ENCODE results near the gene NABP1.

Gene NABP1

DNA sequence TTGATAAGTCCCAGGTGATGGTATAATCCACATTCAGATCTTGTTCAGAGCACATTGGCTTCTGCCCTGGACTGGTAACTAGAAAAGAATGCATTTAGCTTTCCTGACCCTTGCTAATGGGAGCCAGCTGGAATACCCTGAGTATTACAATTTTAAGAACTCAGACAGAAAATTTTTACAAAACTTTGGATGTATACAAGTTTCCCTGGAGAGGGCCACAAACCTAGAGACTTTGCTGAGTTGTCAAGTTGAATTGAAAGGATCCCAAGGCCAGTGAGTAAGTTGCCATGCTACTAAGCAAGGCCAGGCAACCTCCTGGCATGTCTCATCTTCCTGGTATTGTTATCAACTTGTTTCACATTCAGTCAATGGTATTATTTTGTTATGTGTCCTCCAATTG lies 20.0 kb upstream of the NABP1 start:
- Histone ChIP-seq H3K27me3 (ENCODE audit: insufficient read depth, poor library complexity, severe bottlenecking) (no peaks in the 10 kb centered on the region), H3K4me3 (replicated peaks; ENCODE audit: insufficient read depth, low read length) (no peak overlapping the region), H3K27ac (replicated peaks) (no peak overlapping the region)
- no peak for DNase-seq (ENCODE audit: low read depth in 1 of 2, low spot score in 1 of 2)
- TF ChIP-seq SPI1 (IDR thresholded peaks at IDR 0.05; ENCODE audit: borderline replicate concordance, low read depth) (no peak), POLR2AphosphoS5 (IDR thresholded peaks at IDR 0.05; ENCODE audit: low read depth) (no peak), GABPA (IDR thresholded peaks at IDR 0.05; ENCODE audit: low read depth) (no peak)
- TF ChIP-seq, protein P1, sequence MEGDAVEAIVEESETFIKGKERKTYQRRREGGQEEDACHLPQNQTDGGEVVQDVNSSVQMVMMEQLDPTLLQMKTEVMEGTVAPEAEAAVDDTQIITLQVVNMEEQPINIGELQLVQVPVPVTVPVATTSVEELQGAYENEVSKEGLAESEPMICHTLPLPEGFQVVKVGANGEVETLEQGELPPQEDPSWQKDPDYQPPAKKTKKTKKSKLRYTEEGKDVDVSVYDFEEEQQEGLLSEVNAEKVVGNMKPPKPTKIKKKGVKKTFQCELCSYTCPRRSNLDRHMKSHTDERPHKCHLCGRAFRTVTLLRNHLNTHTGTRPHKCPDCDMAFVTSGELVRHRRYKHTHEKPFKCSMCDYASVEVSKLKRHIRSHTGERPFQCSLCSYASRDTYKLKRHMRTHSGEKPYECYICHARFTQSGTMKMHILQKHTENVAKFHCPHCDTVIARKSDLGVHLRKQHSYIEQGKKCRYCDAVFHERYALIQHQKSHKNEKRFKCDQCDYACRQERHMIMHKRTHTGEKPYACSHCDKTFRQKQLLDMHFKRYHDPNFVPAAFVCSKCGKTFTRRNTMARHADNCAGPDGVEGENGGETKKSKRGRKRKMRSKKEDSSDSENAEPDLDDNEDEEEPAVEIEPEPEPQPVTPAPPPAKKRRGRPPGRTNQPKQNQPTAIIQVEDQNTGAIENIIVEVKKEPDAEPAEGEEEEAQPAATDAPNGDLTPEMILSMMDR (IDR thresholded peaks at IDR 0.05; ENCODE audit: insufficient read depth, low read length), result no peak
- TF ChIP-seq, protein P2, sequence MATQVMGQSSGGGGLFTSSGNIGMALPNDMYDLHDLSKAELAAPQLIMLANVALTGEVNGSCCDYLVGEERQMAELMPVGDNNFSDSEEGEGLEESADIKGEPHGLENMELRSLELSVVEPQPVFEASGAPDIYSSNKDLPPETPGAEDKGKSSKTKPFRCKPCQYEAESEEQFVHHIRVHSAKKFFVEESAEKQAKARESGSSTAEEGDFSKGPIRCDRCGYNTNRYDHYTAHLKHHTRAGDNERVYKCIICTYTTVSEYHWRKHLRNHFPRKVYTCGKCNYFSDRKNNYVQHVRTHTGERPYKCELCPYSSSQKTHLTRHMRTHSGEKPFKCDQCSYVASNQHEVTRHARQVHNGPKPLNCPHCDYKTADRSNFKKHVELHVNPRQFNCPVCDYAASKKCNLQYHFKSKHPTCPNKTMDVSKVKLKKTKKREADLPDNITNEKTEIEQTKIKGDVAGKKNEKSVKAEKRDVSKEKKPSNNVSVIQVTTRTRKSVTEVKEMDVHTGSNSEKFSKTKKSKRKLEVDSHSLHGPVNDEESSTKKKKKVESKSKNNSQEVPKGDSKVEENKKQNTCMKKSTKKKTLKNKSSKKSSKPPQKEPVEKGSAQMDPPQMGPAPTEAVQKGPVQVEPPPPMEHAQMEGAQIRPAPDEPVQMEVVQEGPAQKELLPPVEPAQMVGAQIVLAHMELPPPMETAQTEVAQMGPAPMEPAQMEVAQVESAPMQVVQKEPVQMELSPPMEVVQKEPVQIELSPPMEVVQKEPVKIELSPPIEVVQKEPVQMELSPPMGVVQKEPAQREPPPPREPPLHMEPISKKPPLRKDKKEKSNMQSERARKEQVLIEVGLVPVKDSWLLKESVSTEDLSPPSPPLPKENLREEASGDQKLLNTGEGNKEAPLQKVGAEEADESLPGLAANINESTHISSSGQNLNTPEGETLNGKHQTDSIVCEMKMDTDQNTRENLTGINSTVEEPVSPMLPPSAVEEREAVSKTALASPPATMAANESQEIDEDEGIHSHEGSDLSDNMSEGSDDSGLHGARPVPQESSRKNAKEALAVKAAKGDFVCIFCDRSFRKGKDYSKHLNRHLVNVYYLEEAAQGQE (IDR thresholded peaks at IDR 0.05; ENCODE audit: insufficient replicate concordance, low read depth), result no peak

DNA sequence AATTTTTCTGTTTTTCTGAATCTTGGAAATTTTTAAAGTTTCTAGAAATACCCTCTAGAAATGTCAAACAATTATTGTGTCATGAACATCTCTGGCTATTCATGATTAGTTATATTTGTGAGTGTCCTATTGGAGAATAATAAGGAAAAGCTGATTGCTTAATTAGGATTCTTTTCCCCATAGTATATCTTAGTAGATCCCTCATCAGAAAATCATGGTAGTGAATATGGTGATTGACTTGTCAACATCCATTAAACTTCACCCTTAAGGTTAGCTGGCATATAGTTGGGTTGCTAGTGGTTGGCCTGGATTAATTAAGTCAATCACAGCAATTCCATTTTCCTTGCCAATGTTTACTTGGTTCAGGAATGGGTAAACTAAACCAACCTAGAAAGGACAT lies 18.7 kb upstream of the NABP1 start:
- Histone ChIP-seq H3K27me3 (ENCODE audit: insufficient read depth, poor library complexity, severe bottlenecking) (no peaks in the 10 kb centered on the region), H3K4me3 (replicated peaks; ENCODE audit: insufficient read depth, low read length) (no peak overlapping the region), H3K27ac (replicated peaks) (no peak overlapping the region)
- no peak for DNase-seq (ENCODE audit: low read depth in 1 of 2, low spot score in 1 of 2)
- no peak for TF ChIP-seq SPI1 (IDR thresholded peaks at IDR 0.05; ENCODE audit: borderline replicate concordance, low read depth)
- TF ChIP-seq GABPA (IDR thresholded peaks at IDR 0.05; ENCODE audit: low read depth), result no peak
- no peak for TF ChIP-seq POLR2AphosphoS5 (IDR thresholded peaks at IDR 0.05; ENCODE audit: low read depth)
- TF ChIP-seq, protein P1 (IDR thresholded peaks at IDR 0.05; ENCODE audit: insufficient read depth, low read length), result no peak
- TF ChIP-seq, protein P2 (IDR thresholded peaks at IDR 0.05; ENCODE audit: insufficient replicate concordance, low read depth), result no peak

DNA sequence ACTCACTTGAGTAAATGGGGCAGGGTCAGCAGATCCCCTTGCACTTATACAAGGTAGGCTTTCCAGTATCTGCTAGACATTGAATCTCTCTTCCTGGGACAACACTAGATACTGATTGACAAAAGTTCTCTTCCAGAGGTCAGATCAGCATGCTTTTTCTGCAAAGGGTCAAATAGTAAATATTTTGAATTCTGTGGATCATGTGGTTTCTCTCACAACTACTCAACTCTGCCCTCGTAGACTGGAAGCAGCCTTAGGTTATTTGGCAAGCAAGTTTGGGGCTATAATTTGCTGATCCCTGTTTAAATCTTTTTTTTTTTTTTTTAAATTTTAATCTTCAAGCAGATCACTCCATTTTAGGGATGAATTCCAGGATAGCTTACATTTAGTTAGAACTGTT lies 17.4 kb upstream of the NABP1 start:
- no peak for DNase-seq (ENCODE audit: low read depth in 1 of 2, low spot score in 1 of 2)
- Histone ChIP-seq H3K27me3 (ENCODE audit: insufficient read depth, poor library complexity, severe bottlenecking) (no peaks in the 10 kb centered on the region), H3K4me3 (replicated peaks; ENCODE audit: insufficient read depth, low read length) (no peak overlapping the region), H3K27ac (replicated peaks) (no peak overlapping the region)
- TF ChIP-seq, protein P2 (IDR thresholded peaks at IDR 0.05; ENCODE audit: insufficient replicate concordance, low read depth), result no peak
- TF ChIP-seq POLR2AphosphoS5 (IDR thresholded peaks at IDR 0.05; ENCODE audit: low read depth) (no peak), GABPA (IDR thresholded peaks at IDR 0.05; ENCODE audit: low read depth) (no peak), SPI1 (IDR thresholded peaks at IDR 0.05; ENCODE audit: borderline replicate concordance, low read depth) (no peak)
- TF ChIP-seq, protein P1 (IDR thresholded peaks at IDR 0.05; ENCODE audit: insufficient read depth, low read length), result no peak
